ENCODE results near the gene ASRGL1. TPM values are rescaled to one million over a fixed set of nuclear protein-coding genes. Genes with fewer than 3 reads are reported as not detected.

ASRGL1 gene
- total and polyA plus RNA-seq, 3 experiments from 2014 or later, result 2.7 to 6.5 (median 6.1) TPM

Other genes with a start within 250 kb of the ASRGL1 start
- gene INCENP, start 213.4 kb upstream of the ASRGL1 start, total RNA-seq, result 10 to 100 TPM; 65.5 to 69.5 TPM
- 3.1 TPM for gene INCENP, start 213.4 kb upstream of the ASRGL1 start, polyA plus RNA-seq
- gene SCGB1D1, start 147.2 kb upstream of the ASRGL1 start, total RNA-seq, result not detected
- gene SCGB1D1, start 147.2 kb upstream of the ASRGL1 start, polyA plus RNA-seq, result not detected
- not detected for gene SCGB2A1, start 128.8 kb upstream of the ASRGL1 start, total RNA-seq
- gene SCGB2A1, start 128.8 kb upstream of the ASRGL1 start, polyA plus RNA-seq, result not detected
- not detected for gene SCGB1D2, start 95.2 kb upstream of the ASRGL1 start, total RNA-seq
- gene SCGB1D2, start 95.2 kb upstream of the ASRGL1 start, polyA plus RNA-seq, result not detected
- not detected for gene SCGB2A2, start 67.3 kb upstream of the ASRGL1 start, total RNA-seq
- not detected for gene SCGB2A2, start 67.3 kb upstream of the ASRGL1 start, polyA plus RNA-seq
- not detected for gene SCGB1D4, start 38.4 kb upstream of the ASRGL1 start, total RNA-seq
- gene SCGB1D4, start 38.4 kb upstream of the ASRGL1 start, polyA plus RNA-seq, result not detected
- gene SCGB1A1, start 81.6 kb downstream of the ASRGL1 start, total RNA-seq, result not detected
- not detected for gene SCGB1A1, start 81.6 kb downstream of the ASRGL1 start, polyA plus RNA-seq
- gene AHNAK, start 209.4 kb downstream of the ASRGL1 start, total RNA-seq, result 100 to 1,000 TPM; 187 to 193 TPM
- 125 TPM for gene AHNAK, start 209.4 kb downstream of the ASRGL1 start, polyA plus RNA-seq
- gene EEF1G, start 236.4 kb downstream of the ASRGL1 start, total RNA-seq, result 1,000 to 10,000 TPM; 1,800 to 1,846 TPM
- gene EEF1G, start 236.4 kb downstream of the ASRGL1 start, polyA plus RNA-seq, result 1,157 TPM

Data from CD8-positive, alpha-beta memory T cell (primary cell).